GM12864 (cell line): ENCODE results near the gene UMAD1.

Experiments used
- DNase-seq: peaks from one replicate; pipeline ENCODE4 v3.0.0-alpha.2; 2011; ENCODE audit warnings: low read depth
- H3K4me3 ChIP-seq: 2 replicates; pipeline ENCODE4 v1.5.1; 2011; ENCODE audit warnings: mild to moderate bottlenecking, low read depth, low read length, control low read depth
- TF ChIP-seq, protein P1 (sequence below): IDR thresholded peaks from 2 replicates; pipeline ENCODE4 v1.5.1; 2011; ENCODE audit warnings: low read depth, mild to moderate bottlenecking, moderate library complexity, low read length, control low read depth, inconsistent platforms; ENCODE audit errors: missing control alignments

Gene UMAD1

DNA sequence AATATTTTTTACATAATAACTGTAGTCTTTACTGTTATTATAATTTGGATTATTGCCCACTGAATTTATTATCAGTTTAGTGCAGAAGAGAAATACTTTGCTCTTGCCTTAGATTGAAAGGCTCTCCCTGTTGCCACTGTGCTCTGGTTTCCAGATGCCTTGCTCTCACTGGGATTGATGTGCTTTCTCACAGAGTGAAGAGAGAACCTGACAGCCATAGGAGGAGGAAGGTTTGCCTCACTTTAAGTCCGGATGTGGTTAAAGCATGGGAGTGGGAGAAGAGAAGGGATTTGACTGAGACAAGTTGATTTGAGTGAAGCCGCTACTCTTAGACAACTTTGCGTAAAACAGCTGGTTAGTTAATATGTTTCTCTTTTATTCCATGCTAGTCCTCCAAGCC is 146.0 kb downstream of the UMAD1 start:
- no peak for DNase-seq
- TF ChIP-seq, protein P1, sequence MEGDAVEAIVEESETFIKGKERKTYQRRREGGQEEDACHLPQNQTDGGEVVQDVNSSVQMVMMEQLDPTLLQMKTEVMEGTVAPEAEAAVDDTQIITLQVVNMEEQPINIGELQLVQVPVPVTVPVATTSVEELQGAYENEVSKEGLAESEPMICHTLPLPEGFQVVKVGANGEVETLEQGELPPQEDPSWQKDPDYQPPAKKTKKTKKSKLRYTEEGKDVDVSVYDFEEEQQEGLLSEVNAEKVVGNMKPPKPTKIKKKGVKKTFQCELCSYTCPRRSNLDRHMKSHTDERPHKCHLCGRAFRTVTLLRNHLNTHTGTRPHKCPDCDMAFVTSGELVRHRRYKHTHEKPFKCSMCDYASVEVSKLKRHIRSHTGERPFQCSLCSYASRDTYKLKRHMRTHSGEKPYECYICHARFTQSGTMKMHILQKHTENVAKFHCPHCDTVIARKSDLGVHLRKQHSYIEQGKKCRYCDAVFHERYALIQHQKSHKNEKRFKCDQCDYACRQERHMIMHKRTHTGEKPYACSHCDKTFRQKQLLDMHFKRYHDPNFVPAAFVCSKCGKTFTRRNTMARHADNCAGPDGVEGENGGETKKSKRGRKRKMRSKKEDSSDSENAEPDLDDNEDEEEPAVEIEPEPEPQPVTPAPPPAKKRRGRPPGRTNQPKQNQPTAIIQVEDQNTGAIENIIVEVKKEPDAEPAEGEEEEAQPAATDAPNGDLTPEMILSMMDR: no peak
- no peak overlapping the region for H3K4me3 ChIP-seq

DNA sequence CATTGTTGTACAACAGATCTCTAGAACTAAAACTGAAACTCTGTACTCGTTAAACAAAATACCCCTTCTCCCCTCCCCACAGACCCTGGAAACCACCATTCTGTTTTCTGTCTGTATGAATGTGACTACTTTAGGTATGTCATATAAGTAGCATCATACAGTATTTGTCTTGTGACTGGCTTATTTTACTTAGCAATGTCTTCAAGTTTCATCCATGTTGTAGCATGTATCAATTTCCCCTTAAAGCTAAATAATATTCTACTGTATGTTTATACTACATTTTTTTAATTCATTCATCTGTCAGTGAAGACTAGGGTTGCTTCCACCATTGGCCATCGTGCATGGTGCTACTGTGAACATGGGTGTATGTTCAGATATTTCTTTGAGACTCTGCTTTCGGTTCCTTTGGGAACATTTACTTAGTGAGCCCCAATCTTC is 149.0 kb downstream of the UMAD1 start:
- DNase-seq: no peak
- TF ChIP-seq, protein P1: no peak
- no peak overlapping the region for H3K4me3 ChIP-seq

DNA sequence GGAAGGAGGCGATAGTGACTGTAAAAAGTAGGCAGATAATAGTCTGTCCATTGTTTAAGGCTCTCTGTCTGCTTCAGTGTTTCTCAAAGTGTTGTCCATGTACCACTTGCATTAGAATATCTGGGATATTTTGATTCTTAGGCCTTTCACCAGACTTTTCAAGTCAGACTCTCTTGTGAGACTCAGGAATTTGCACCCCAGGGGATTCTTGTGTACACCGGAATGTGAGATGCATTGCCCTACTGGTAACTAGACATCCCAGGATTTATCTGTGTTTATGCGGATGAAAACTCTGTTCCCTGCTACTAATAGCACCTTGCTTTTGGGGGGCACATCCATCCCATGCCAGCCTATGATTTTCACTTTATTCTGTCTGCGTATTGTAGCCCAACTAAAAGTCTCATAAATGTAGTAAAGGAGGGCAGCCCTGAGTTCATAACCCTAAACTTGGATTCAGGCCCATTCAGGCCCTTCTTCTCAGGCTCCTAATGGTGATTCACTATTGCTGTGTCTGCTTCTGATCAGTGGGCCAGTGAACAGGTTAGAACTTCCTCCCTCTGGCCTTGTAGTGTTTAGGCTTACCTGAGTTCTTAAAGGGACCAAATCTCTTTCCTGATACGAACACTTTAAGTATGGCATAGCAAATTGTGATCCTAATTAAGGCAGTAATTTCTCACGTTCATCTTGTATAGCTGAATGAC is 149.6 kb downstream of the UMAD1 start:
- H3K4me3 ChIP-seq: no peak overlapping the region
- TF ChIP-seq, protein P1: no peak
- no peak for DNase-seq

DNA sequence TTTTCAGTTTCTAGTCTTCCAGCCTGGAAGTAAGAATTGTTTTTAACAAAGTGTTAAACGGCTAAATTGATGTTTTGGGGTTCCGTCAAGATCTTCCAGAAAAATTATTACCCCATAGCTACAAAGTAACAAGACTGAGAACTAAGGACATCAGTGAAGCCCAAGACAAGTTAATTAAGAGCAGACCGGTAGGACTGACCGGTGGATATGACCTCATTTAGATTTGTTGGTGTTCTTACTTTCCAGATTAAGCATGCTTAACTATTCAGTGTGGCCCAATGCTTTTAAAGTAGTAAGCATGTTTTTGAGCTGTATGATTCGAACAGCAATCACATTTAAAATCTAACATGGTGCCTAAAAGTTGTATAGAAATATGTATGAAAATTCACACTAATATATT is 151.0 kb downstream of the UMAD1 start:
- TF ChIP-seq, protein P1: no peak
- H3K4me3 ChIP-seq: no peak overlapping the region
- no peak for DNase-seq

DNA sequence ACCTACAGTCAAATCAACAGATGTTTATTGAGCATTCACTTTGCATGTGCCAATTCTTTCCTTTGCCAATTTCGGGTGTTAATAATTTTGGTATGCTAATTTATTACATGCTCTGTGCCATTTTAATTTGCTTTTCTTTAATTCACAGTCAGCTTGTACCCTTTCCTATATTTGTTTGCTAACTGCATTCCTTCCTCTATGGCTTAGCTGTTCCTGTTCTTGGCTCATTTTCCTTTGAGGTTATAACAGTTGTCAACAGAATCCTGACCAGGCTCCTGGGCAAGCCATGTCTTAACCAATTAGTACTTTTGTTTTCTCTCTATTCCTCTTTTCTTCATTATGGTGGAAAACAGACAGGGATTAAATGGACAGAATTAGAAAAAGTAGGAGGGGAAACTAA is 151.5 kb downstream of the UMAD1 start:
- no peak for DNase-seq
- TF ChIP-seq, protein P1: no peak
- no peak overlapping the region for H3K4me3 ChIP-seq

DNA sequence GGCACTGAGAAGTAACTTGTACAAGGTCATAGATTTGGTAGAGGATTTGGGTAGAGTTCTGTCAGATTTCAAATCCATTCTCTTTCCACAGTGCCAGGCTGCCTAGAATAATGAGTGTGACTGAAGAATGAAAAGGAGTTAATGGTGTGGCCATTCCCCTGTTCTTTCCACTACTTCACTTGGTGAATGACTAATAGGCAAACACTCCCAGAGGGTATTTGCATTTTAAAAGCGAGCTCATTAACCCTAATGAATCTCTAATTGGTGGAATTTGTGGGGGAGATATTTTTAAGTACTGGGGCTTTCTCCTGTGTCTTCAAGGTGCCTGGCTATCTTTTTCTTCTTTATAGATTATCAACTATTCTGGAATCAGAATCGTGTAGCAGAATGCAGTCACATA is 152.7 kb downstream of the UMAD1 start:
- no peak for DNase-seq
- H3K4me3 ChIP-seq: no peak overlapping the region
- TF ChIP-seq, protein P1: no peak

DNA sequence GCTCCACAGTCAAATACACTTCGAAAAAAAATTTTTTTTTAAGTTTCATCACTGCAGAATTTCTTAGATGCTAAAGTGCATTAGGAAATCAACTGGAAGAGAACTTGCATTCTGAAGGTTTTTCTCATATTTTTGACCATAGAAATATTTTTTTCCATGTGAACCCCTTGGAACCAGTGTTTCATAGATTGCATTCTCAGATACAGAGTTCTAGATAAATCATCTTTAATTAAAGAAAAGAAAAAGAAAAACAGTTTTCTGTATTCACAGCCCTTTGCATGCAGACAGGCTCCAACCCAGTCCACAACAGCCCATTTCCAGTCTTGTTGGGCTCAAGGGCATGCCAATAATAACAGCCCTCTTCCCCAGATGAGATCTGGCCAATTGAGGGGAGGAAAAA is 153.4 kb downstream of the UMAD1 start:
- TF ChIP-seq, protein P1: no peak
- no peak for DNase-seq
- H3K4me3 ChIP-seq: no peak overlapping the region
